Osteoblast (primary cell): Measurements from ENCODE around the gene ERC1. TPM values are rescaled to one million over a fixed set of nuclear protein-coding genes. Genes with fewer than 3 reads are reported as not detected.
A peak's percentile ranks its signal among the peaks of the same experiment; 100 is the strongest.

Experiments used
- DNase-seq: peaks from one replicate; pipeline ENCODE4 v3.0.0; 2011; ENCODE audit warnings: low spot score, mixed read lengths; ENCODE audit not compliant: insufficient read length; ENCODE audit errors: missing footprints
- H2AFZ ChIP-seq: 2 replicates; pipeline ENCODE4 v1.6.0; 2011; ENCODE audit warnings: mild to moderate bottlenecking, low read length
- H3K27ac ChIP-seq: 2 replicates; pipeline ENCODE4 v1.5.1; 2011; ENCODE audit warnings: mild to moderate bottlenecking, low read depth, low read length, moderate library complexity
- H3K27me3 ChIP-seq: 2 replicates; pipeline ENCODE4 v1.6.0; 2012; ENCODE audit warnings: mild to moderate bottlenecking, control low read depth, inconsistent platforms, low read length, moderate library complexity; ENCODE audit not compliant: insufficient read depth
- H3K36me3 ChIP-seq: 2 replicates; pipeline ENCODE4 v1.5.1; 2011; ENCODE audit warnings: mild to moderate bottlenecking, low read length, control low read depth, moderate library complexity; ENCODE audit not compliant: insufficient read depth
- H3K4me1 ChIP-seq: 2 replicates; pipeline ENCODE4 v1.5.1; 2011; ENCODE audit warnings: mild to moderate bottlenecking, low read length, control low read depth, moderate library complexity; ENCODE audit not compliant: insufficient read depth
- H3K4me2 ChIP-seq: 2 replicates; pipeline ENCODE4 v1.6.0; 2011; ENCODE audit warnings: mild to moderate bottlenecking, low read length; ENCODE audit not compliant: insufficient read depth
- H3K4me3 ChIP-seq: fragments of 200-600 bp; sonication (generic); 3 replicates; pipeline ENCODE4 v1.5.1; 2012; ENCODE audit warnings: mild to moderate bottlenecking, low read length, inconsistent platforms; ENCODE audit not compliant: insufficient read depth
- H3K79me2 ChIP-seq: 2 replicates; pipeline ENCODE4 v1.6.0; 2012; ENCODE audit warnings: mild to moderate bottlenecking, low read length, control low read depth, inconsistent platforms; ENCODE audit not compliant: insufficient read depth
- H3K9me3 ChIP-seq: 2 replicates; pipeline ENCODE4 v1.5.1; 2011; ENCODE audit warnings: low read depth, low read length, control low read depth
- H4K20me1 ChIP-seq: 2 replicates; pipeline ENCODE4 v1.6.0; 2012; ENCODE audit warnings: mild to moderate bottlenecking, low read length, control low read depth; ENCODE audit not compliant: insufficient read depth
- total RNA-seq: library from RNA; depleted of rRNA; stranded (reverse); fragments of >200 nt; gene quantifications from 2 replicates; pipeline ENCODE4 v1.2.3, GENCODE V29; 2012
- TF ChIP-seq, protein P1 (sequence below): IDR thresholded peaks from 2 replicates; pipeline ENCODE4 v1.5.1; 2011; ENCODE audit warnings: mild to moderate bottlenecking, low read depth, low read length, moderate library complexity; ENCODE audit errors: extremely low read depth

ERC1 gene
- total RNA-seq, 1 donor: 36.2 TPM

- DNase-seq: peak; percentile 22
- TF ChIP-seq, protein P1, sequence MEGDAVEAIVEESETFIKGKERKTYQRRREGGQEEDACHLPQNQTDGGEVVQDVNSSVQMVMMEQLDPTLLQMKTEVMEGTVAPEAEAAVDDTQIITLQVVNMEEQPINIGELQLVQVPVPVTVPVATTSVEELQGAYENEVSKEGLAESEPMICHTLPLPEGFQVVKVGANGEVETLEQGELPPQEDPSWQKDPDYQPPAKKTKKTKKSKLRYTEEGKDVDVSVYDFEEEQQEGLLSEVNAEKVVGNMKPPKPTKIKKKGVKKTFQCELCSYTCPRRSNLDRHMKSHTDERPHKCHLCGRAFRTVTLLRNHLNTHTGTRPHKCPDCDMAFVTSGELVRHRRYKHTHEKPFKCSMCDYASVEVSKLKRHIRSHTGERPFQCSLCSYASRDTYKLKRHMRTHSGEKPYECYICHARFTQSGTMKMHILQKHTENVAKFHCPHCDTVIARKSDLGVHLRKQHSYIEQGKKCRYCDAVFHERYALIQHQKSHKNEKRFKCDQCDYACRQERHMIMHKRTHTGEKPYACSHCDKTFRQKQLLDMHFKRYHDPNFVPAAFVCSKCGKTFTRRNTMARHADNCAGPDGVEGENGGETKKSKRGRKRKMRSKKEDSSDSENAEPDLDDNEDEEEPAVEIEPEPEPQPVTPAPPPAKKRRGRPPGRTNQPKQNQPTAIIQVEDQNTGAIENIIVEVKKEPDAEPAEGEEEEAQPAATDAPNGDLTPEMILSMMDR: no peak
- H3K36me3 ChIP-seq: peaks cover 27% of the 10 kb centered on the region
- peaks cover 18% of the 10 kb centered on the region for H3K4me1 ChIP-seq
- H3K27me3 ChIP-seq: no peaks in the 10 kb centered on the region
- H4K20me1 ChIP-seq: no peaks in the 10 kb centered on the region
- H3K27ac ChIP-seq: no peak overlapping the region
- H2AFZ ChIP-seq: no peak overlapping the region
- no peak overlapping the region for H3K4me2 ChIP-seq
- no peaks in the 10 kb centered on the region for H3K79me2 ChIP-seq
- H3K4me3 ChIP-seq: no peak overlapping the region
- H3K9me3 ChIP-seq: no peaks in the 10 kb centered on the region
Observed at GRCh38 chr12:1493781-1494565, 502.9 kb downstream of the ERC1 start.

DNA sequence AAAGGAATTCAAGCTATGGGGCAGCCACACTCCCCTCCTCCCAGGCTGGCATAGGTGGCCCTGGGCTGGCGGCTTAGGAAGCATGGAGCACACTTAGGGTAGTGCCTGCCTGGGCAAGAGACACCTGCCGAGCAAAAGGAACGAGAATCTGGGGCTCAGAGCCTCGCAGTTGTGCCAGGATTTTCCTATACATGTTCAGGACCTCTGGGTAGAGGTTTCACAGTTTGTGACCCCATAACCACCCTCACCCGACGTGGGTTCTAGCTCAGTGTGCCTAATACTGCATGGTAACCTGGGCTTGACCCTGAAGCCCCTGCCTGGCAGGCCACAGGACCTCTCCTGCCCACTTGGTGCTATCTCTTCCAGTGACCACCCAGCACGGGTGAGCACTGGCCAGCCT, 503.8 kb downstream of the ERC1 start:
- no peak overlapping the region for H3K4me2 ChIP-seq
- TF ChIP-seq, protein P1: no peak
- no peak overlapping the region for H3K4me3 ChIP-seq
- DNase-seq: no peak
- H3K79me2 ChIP-seq: no peaks in the 10 kb centered on the region
- H3K36me3 ChIP-seq: peaks cover 22% of the 10 kb centered on the region
- no peaks in the 10 kb centered on the region for H3K9me3 ChIP-seq
- H4K20me1 ChIP-seq: no peaks in the 10 kb centered on the region
- peaks cover 22% of the 10 kb centered on the region for H3K4me1 ChIP-seq
- H2AFZ ChIP-seq: no peak overlapping the region
- no peak overlapping the region for H3K27ac ChIP-seq
- no peaks in the 10 kb centered on the region for H3K27me3 ChIP-seq

DNA sequence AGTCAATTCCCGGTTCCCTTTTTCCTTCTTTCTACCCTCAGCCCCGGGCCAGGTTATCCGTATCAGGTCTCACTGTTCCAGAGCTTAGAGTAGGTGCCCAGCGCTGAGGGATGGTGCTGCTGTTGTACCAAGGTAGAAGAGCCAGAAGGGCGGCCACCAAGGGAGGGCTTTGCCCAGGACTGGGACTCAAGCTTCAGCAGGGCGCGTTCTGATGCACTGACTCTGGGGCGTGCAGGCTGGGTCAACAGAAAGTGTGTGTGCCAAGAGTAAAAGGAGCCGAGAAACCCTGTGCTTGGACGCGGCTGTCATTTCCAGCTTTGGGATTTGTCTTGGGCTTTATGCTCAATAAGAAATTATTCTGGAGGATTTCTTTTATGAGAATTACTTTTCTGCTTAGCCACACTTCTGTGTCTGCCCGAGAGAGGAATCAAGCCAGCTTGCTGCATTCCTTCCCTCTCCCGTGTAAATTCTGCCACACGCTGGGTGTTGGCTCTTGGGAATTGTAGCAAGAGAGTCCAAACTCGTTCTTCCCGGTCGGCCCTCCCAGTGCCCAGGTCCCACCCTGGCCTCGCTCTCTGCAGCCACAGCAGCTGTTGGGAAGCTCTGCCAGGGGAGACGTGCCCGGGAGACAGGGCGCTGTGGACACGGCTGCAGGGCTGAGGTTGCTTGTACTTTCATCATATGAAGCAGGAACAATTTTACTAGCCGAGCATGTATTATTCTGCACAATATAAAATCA, 505.3 kb downstream of the ERC1 start:
- TF ChIP-seq, protein P1: no peak
- Histone ChIP-seq H3K27ac (peak overlapping the region; percentile 45), H3K4me3 (peak overlapping the region; percentile 61), H3K27me3 (no peaks in the 10 kb centered on the region), H3K9me3 (no peaks in the 10 kb centered on the region), H3K4me2 (peak overlapping the region; percentile 81), H3K79me2 (no peaks in the 10 kb centered on the region), H2AFZ (peak overlapping the region; percentile 57), H3K36me3 (peaks cover 11% of the 10 kb centered on the region), H4K20me1 (no peaks in the 10 kb centered on the region), H3K4me1 (peaks cover 28% of the 10 kb centered on the region)
- peak; percentile 83 for DNase-seq

GRCh38 chr12:1497161-1497560, 506.1 kb downstream of the ERC1 start:
- Histone ChIP-seq H3K4me2 (peak overlapping the region; percentile 81), H3K27me3 (no peaks in the 10 kb centered on the region), H3K36me3 (peaks cover 8% of the 10 kb centered on the region), H3K4me3 (peak overlapping the region; percentile 61), H3K9me3 (no peaks in the 10 kb centered on the region), H3K79me2 (no peaks in the 10 kb centered on the region), H3K27ac (no peak overlapping the region), H3K4me1 (peaks cover 28% of the 10 kb centered on the region), H2AFZ (no peak overlapping the region), H4K20me1 (no peaks in the 10 kb centered on the region)
- TF ChIP-seq, protein P1: no peak
- no peak for DNase-seq
